A673 (cell line): ENCODE results near the gene GPR31. TPM values are rescaled to one million over a fixed set of nuclear protein-coding genes. Genes with fewer than 3 reads are reported as not detected.

Source experiments
- BruUV-seq: library from RNA; stranded (reverse); fragments of 400-500 nt; replicated peaks from 2 replicates; lab custom pipeline; 2021; lab: Mats Ljungman, UMichigan
- CTCF ChIA-PET: fragments of 300-600 bp; sonication (Branson Sonifier 250); formaldehyde crosslinking; loops from one replicate; lab custom pipeline; 2022; ENCODE audit warnings: antibody characterized with exemption; lab: Charles Lee
- POLR2A ChIA-PET: fragments of 300-600 bp; sonication (Branson Sonifier 250); formaldehyde crosslinking; loops from one replicate; lab custom pipeline; 2022; ENCODE audit warnings: antibody characterized with exemption; ENCODE audit not compliant: low non-redundant PET; lab: Charles Lee
- DNase-seq: peaks from one replicate; pipeline ENCODE4 v3.0.0-alpha.2; 2015; ENCODE audit warnings: low spot score
- H3K27ac ChIP-seq: fragments of 200-600 bp; sonication (generic); 2 replicates; pipeline ENCODE4 v1.5.1; 2016; ENCODE audit warnings: mixed run types, low read depth, mild to moderate bottlenecking, mixed read lengths, antibody characterized with exemption, low read length; ENCODE audit not compliant: poor library complexity, severe bottlenecking
- H3K27me3 ChIP-seq: fragments of 200-600 bp; sonication (generic); replicated peaks from 2 replicates; pipeline ENCODE4 v1.6.1; 2017; ENCODE audit warnings: mixed run types, low read depth, mild to moderate bottlenecking, mixed read lengths, antibody characterized with exemption, low read length; ENCODE audit not compliant: insufficient read depth, poor library complexity
- H3K36me3 ChIP-seq: fragments of 200-600 bp; sonication (generic); 2 replicates; pipeline ENCODE4 v1.6.1; 2016; ENCODE audit warnings: mixed run types, mild to moderate bottlenecking, mixed read lengths, antibody characterized with exemption, low read length; ENCODE audit not compliant: insufficient read depth, poor library complexity, severe bottlenecking
- H3K4me1 ChIP-seq: fragments of 200-600 bp; sonication (generic); 2 replicates; pipeline ENCODE4 v1.6.1; 2017; ENCODE audit warnings: mixed run types, mild to moderate bottlenecking, mixed read lengths, antibody characterized with exemption, low read length; ENCODE audit not compliant: insufficient read depth, poor library complexity, severe bottlenecking
- H3K4me3 ChIP-seq: fragments of 200-600 bp; sonication (generic); 2 replicates; pipeline ENCODE4 v1.5.1; 2016; ENCODE audit warnings: low read depth, mixed run types, mild to moderate bottlenecking, mixed read lengths, low read length; ENCODE audit not compliant: poor library complexity, severe bottlenecking
- H3K9me3 ChIP-seq: fragments of 200-600 bp; sonication (generic); 2 replicates; pipeline ENCODE4 v1.6.1; 2016; ENCODE audit warnings: mixed run types, low read depth, mild to moderate bottlenecking, mixed read lengths, antibody characterized with exemption, low read length; ENCODE audit not compliant: poor library complexity, severe bottlenecking
- EZH2 ChIP-seq: fragments of 200-600 bp; sonication (generic); IDR thresholded peaks from 2 replicates; pipeline ENCODE4 v1.6.1; 2017; ENCODE audit warnings: borderline replicate concordance, low read depth, mild to moderate bottlenecking, mixed read lengths, antibody characterized with exemption, low read length; ENCODE audit not compliant: poor library complexity, severe bottlenecking
- intact Hi-C: fragments of 100-400 bp; cut with micrococcal nuclease; formaldehyde crosslinking; loops from one replicate; pipeline ENCODE4 v1.10.0; 2022; ENCODE audit not compliant: unreplicated experiment
- total RNA-seq: library from RNA; stranded (reverse); gene quantifications from 2 replicates; pipeline ENCODE4 v1.2.3, GENCODE V29; 2021
- TF ChIP-seq, protein P1 (sequence below): fragments of 300-800, 200-600 bp; sonication (generic); conservative IDR thresholded peaks from 2 replicates; pipeline ENCODE4 v1.5.1; 2017; ENCODE audit warnings: low read depth, mild to moderate bottlenecking, antibody characterized with exemption, low read length, moderate library complexity, mixed read lengths

GPR31 gene
- total RNA-seq, 1 experiment from 2014 or later: not detected

DNA sequence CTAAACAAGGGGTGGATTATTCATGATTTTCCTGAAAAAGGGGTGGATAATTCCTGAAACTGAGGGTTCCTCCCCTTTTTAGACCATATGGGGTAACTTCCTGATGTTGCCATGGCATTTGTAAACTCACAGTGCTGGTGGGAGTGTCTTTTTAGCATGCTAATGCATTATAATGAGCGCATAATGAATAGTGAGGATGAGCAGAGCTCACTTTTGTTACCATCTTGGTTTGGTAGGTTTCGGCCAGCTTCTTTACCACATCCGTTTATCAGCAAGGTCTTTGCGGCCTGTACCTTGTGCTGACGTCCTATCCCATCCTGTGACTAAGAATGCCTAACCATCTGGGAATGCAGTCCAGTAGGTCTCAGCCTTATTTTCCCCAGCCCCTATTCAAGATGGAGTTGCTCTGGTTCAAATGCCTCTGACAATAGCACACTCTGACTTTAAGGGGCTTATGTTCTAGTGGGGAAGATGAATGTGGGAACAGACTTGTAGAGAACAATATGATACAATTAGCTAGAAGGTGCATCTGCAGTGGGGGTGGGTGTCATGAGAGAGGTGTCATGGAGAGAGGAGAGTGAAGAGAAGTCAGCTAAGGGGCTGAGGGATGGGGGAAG is 4.2 kb upstream of the GPR31 start:
- Histone ChIP-seq H3K4me1 (no peaks in the 10 kb centered on the region), H3K9me3 (no peaks in the 10 kb centered on the region), H3K27me3 (peaks cover 10% of the 10 kb centered on the region), H3K27ac (no peak overlapping the region), H3K4me3 (no peak overlapping the region), H3K36me3 (no peaks in the 10 kb centered on the region)
- BruUV-seq: no TSS peak
- TF ChIP-seq, protein P1, sequence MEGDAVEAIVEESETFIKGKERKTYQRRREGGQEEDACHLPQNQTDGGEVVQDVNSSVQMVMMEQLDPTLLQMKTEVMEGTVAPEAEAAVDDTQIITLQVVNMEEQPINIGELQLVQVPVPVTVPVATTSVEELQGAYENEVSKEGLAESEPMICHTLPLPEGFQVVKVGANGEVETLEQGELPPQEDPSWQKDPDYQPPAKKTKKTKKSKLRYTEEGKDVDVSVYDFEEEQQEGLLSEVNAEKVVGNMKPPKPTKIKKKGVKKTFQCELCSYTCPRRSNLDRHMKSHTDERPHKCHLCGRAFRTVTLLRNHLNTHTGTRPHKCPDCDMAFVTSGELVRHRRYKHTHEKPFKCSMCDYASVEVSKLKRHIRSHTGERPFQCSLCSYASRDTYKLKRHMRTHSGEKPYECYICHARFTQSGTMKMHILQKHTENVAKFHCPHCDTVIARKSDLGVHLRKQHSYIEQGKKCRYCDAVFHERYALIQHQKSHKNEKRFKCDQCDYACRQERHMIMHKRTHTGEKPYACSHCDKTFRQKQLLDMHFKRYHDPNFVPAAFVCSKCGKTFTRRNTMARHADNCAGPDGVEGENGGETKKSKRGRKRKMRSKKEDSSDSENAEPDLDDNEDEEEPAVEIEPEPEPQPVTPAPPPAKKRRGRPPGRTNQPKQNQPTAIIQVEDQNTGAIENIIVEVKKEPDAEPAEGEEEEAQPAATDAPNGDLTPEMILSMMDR: no peak
- POLR2A ChIA-PET: no interaction called here
- intact Hi-C loops: no loop called here
- no peak for DNase-seq
- CTCF ChIA-PET: no interaction called here

DNA sequence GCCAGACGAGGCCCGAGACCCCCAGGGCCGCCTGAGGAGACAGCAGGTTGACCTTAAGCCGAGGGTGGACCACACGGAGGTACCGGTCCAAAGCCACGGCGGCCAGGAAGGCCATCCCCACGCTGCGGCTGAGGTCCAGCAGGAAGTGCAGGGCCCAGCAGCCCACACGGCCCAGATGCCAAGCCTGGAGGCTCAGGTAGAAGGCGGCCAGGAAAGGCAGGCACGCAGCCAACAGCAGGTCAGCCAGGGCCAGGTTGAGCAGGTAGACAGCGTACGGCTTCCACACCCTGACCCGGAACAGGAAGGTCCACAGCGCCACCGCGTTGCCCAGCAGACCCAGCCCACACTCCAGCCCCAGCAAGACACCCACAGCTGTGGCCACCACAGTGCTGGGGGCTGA is 366 bp downstream of the GPR31 start:
- Histone ChIP-seq H3K27ac (no peak overlapping the region), H3K27me3 (peaks cover 11% of the 10 kb centered on the region), H3K36me3 (no peaks in the 10 kb centered on the region), H3K4me1 (no peaks in the 10 kb centered on the region), H3K4me3 (no peak overlapping the region), H3K9me3 (no peaks in the 10 kb centered on the region)
- no peak for DNase-seq
- BruUV-seq: no TSS peak
- POLR2A ChIA-PET: no interaction called here
- CTCF ChIA-PET: no interaction called here
- intact Hi-C loops: no loop called here
- TF ChIP-seq EZH2: no peak
- TF ChIP-seq, protein P1: no peak

DNA sequence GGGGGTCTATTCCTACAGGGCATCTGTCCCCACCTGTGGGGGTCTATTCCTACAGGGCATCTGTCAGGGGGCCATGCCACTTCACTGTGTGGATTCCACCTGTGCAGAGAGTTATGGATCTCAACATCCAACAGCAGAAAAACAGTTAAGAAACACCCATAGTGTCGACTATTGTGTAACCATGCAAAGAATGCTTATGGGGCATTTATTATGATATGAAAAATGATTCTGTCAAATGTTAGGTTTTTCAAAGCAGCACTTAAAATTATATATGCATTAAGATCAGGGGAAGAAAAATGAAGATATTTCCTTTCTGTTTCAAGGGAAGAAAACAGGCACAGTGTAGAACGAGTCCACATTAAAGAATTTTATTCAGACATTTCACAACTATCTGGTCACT is 2.9 kb downstream of the GPR31 start:
- Histone ChIP-seq H3K4me1 (no peaks in the 10 kb centered on the region), H3K4me3 (no peak overlapping the region), H3K27me3 (peaks cover 11% of the 10 kb centered on the region), H3K9me3 (no peaks in the 10 kb centered on the region), H3K36me3 (no peaks in the 10 kb centered on the region), H3K27ac (no peak overlapping the region)
- TF ChIP-seq, protein P1: no peak
- no peak for TF ChIP-seq EZH2
- no peak for DNase-seq
- POLR2A ChIA-PET: no interaction called here
- intact Hi-C loops: no loop called here
- BruUV-seq: no TSS peak
- CTCF ChIA-PET: no interaction called here
